ENCODE measurements around the gene CCDC194. TPM values are rescaled to one million over a fixed set of nuclear protein-coding genes. Genes with fewer than 3 reads are reported as not detected.

The CCDC194 gene
- not detected for total RNA-seq

GRCh38 chr19:17393914-17394313, at the start of gene CCDC194:
Gene CCDC194, minus strand, starts transcription at chr19:17394196. Its CDS starts 38 bp downstream, at chr19:17394158.
- Histone ChIP-seq H3K9me3 (peaks cover 0 to 8% (median 0%) of the 10 kb centered on the region in 3 donors), H3K36me3 (replicated peaks in 1 of 2; ENCODE audit: insufficient read depth in 1 of 2, low read depth in 2 of 2) (no peaks in the 10 kb centered on the region), H3K27ac (no peak within 1 kb of the TSS), H3K4me3 (no peak within 1 kb of the TSS), H3K4me1 (peaks cover 22% of the 10 kb centered on the region), H3K27me3 (peaks cover 0 to 11% of the 10 kb centered on the region in 2 donors)
- no peak for DNase-seq
- no peak for ATAC-seq
- 15 to 32% methylated on average over 4 to 39 of the region's 41 CpGs for WGBS, 2 donors
- TF ChIP-seq, protein P1, sequence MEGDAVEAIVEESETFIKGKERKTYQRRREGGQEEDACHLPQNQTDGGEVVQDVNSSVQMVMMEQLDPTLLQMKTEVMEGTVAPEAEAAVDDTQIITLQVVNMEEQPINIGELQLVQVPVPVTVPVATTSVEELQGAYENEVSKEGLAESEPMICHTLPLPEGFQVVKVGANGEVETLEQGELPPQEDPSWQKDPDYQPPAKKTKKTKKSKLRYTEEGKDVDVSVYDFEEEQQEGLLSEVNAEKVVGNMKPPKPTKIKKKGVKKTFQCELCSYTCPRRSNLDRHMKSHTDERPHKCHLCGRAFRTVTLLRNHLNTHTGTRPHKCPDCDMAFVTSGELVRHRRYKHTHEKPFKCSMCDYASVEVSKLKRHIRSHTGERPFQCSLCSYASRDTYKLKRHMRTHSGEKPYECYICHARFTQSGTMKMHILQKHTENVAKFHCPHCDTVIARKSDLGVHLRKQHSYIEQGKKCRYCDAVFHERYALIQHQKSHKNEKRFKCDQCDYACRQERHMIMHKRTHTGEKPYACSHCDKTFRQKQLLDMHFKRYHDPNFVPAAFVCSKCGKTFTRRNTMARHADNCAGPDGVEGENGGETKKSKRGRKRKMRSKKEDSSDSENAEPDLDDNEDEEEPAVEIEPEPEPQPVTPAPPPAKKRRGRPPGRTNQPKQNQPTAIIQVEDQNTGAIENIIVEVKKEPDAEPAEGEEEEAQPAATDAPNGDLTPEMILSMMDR (IDR thresholded peaks at IDR 0.05), result no peak
- TF ChIP-seq POLR2A (IDR thresholded peaks at IDR 0.05), result no peak
- intact Hi-C loops (cut with DNase I), result no loop called here

- WGBS, 2 donors, result 53 to 68% methylated on average over 8 of the region's 8 CpGs
- TF ChIP-seq POLR2A (IDR thresholded peaks at IDR 0.05), result no peak
- TF ChIP-seq, protein P1 (IDR thresholded peaks at IDR 0.05), result peak in 6 of 7 experiments; percentile 8 to 51 (median 43)
- DNase-seq (peak in 2 of 4 donors; percentile 14 to 23), ATAC-seq (peak; percentile 58)
- no peak overlapping the region for H3K4me3 ChIP-seq
- H3K9me3 ChIP-seq, result no peaks in the 10 kb centered on the region
- intact Hi-C loops (cut with DNase I), result no loop called here
- H3K4me1 ChIP-seq, result no peaks in the 10 kb centered on the region
- no peak overlapping the region for H3K27ac ChIP-seq
- H3K27me3 ChIP-seq, result no peaks in the 10 kb centered on the region
- no peaks in the 10 kb centered on the region for H3K36me3 ChIP-seq (replicated peaks in 1 of 2; ENCODE audit: insufficient read depth in 1 of 2, low read depth in 2 of 2)
Measured at GRCh38 chr19:17441241-17442021, 47.4 kb upstream of the CCDC194 start.

- H3K27me3 ChIP-seq, result no peaks in the 10 kb centered on the region
- H3K9me3 ChIP-seq, result no peaks in the 10 kb centered on the region
- H3K27ac ChIP-seq, result no peak overlapping the region
- H3K4me3 ChIP-seq, result no peak overlapping the region
- intact Hi-C loops (cut with DNase I), result no loop called here
- TF ChIP-seq, protein P1 (IDR thresholded peaks at IDR 0.05), result no peak
- TF ChIP-seq POLR2A (IDR thresholded peaks at IDR 0.05), result no peak
- no peaks in the 10 kb centered on the region for H3K36me3 ChIP-seq (replicated peaks in 1 of 2; ENCODE audit: insufficient read depth in 1 of 2, low read depth in 2 of 2)
- no peaks in the 10 kb centered on the region for H3K4me1 ChIP-seq
- 81 to 82% methylated on average over 6 to 7 of the region's 7 CpGs for WGBS, 2 donors
- DNase-seq, result no peak
- ATAC-seq, result no peak
Measured at GRCh38 chr19:17436874-17437267, 42.9 kb upstream of the CCDC194 start.

DNA sequence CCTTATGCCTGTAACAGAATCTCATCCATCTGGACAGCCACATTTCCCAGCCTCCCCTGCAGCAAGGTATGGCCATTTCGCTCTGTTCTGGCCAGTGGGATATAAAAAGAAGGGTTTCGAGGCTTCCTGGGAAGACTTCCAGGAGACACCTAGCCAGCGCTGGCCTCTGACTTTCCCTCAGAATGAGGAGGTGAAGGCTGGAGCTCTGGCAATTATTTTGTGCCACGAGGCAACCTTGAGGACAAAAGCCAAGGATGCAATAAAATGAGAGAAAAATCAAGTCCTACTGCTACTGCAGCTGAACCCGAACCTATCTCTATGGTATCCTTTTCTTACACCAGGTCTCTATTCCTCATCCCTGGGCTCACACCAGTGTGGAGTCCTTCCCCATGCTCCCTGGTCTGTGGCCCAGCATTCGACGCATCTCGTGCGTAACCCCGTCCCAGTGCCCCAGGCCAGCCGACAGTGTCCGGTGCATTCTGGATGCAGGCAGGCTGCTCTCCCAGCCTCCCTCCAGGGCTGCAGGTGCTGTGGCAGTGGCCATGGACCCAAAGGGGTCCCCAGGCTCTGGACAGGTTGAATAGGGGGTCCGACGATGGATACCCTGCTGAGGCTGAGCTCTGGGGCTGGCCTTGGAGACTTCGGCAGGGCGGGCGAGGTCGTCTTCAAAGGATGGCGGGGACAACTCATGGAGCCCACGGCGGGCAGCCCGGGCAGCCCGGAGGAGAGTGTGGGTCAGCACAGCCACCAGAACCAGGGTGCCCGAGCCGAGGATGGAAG, 42.3 kb upstream of the CCDC194 start:
- H3K36me3 ChIP-seq (replicated peaks in 1 of 2; ENCODE audit: insufficient read depth in 1 of 2, low read depth in 2 of 2), result no peaks in the 10 kb centered on the region
- intact Hi-C loops (cut with DNase I), result no loop called here
- no peaks in the 10 kb centered on the region for H3K9me3 ChIP-seq
- no peak overlapping the region for H3K4me3 ChIP-seq
- WGBS, 2 donors, result 93 to 98% methylated on average over 20 to 25 of the region's 25 CpGs
- TF ChIP-seq, protein P1 (IDR thresholded peaks at IDR 0.05), result no peak
- no peak for TF ChIP-seq POLR2A (IDR thresholded peaks at IDR 0.05)
- H3K27ac ChIP-seq, result no peak overlapping the region
- no peaks in the 10 kb centered on the region for H3K4me1 ChIP-seq
- ATAC-seq (no peak), DNase-seq (no peak)
- H3K27me3 ChIP-seq, result no peaks in the 10 kb centered on the region
